Peyer's patch (tissue), 4 donors: ENCODE data around the gene SLC4A1AP. TPM values are rescaled to one million over a fixed set of nuclear protein-coding genes. Genes with fewer than 3 reads are reported as not detected.
A peak's percentile ranks its signal among the peaks of the same experiment; 100 is the strongest.
"Not testable (repeated sequence)": the region's sequence is repeated elsewhere in the genome, so short reads cannot be mapped to it uniquely, and the experiment has no call there.

Source experiments
- DNase-seq, 3 donors: peaks; one replicate each; pipeline ENCODE4 v3.0.0-alpha.2; 2017 to 2019
- H3K27ac ChIP-seq, 4 donors: fragments of 200-600 bp; sonication (generic); one replicate each; pipeline ENCODE4 v1.5.1; 2016 to 2019
- H3K27me3 ChIP-seq, 2 donors: fragments of 200-600 bp; sonication (generic); one replicate each; pipeline ENCODE4 v1.5.1; 2019
- H3K36me3 ChIP-seq, 3 donors: fragments of 200-600 bp; sonication (generic); one replicate each; pipeline ENCODE4 v1.5.1; 2016 to 2019
- H3K4me1 ChIP-seq, 4 donors: fragments of 200-600 bp; sonication (generic); one replicate each; pipeline ENCODE4 v1.5.1; 2016 to 2019
- H3K4me3 ChIP-seq, 4 donors: fragments of 200-600 bp; sonication (generic); 1 replicate in 3 of 4; 2 replicates in 1 of 4; pipeline ENCODE4 v1.5.1; 2016 to 2019; ENCODE audit warnings: mild to moderate bottlenecking in 1 of 4
- H3K9me3 ChIP-seq, 4 donors: fragments of 200-600 bp; sonication (generic); one replicate each; pipeline ENCODE4 v1.5.1; 2016 to 2019; ENCODE audit warnings: mild to moderate bottlenecking in 1 of 4
- POLR2A ChIP-seq, 2 donors: fragments of 450-650 bp; IDR thresholded peaks; one replicate each; pipeline ENCODE4 v1.5.1; 2017; ENCODE audit warnings: antibody characterized with exemption in 2 of 2, mild to moderate bottlenecking in 2 of 2, moderate library complexity in 2 of 2
- total RNA-seq, 4 donors: library from RNA; depleted of rRNA; stranded (reverse); fragments of >200 nt; gene quantifications; one replicate each; pipeline ENCODE4 v1.1.0, GENCODE V29; 2016
- TF ChIP-seq, protein P1 (sequence below), 6 experiments: fragments of 450-650 bp in 4 of 6; fragments of 200-600 bp in 2 of 6; sonication (generic) in 1 of 6; IDR thresholded peaks; one replicate each; pipeline ENCODE4 v1.5.1; 2017 to 2019; ENCODE audit warnings: antibody characterized with exemption in 6 of 6, mild to moderate bottlenecking in 3 of 6, moderate library complexity in 1 of 6

Gene SLC4A1AP
- total RNA-seq, 4 donors from 2014 or later = 18.6 to 47.0 (median 21.9) TPM

DNA sequence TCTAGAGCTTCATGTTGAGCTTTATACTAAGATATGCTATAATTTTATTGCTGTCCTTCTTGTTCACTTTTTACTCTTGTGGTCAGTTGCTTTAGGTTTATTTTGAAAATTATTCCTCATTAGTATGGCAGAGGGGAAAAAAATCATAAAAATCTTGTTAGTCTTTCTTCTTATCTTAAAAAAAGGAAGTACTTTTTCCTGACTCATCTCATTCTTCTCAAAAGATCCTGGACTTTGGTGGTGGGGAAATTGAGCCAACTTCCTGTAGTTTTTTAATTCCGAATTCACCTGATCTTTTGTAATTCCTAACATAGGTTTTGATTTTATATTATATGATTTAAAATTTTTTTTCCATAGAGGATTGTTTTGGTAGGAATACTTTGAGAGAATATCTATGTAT, 3.8 kb downstream of the SLC4A1AP start:
- H3K4me3 ChIP-seq = no peak overlapping the region
- H3K4me1 ChIP-seq = peaks cover 0 to 19% (median 8%) of the 10 kb centered on the region in 4 donors
- TF ChIP-seq, protein P1, sequence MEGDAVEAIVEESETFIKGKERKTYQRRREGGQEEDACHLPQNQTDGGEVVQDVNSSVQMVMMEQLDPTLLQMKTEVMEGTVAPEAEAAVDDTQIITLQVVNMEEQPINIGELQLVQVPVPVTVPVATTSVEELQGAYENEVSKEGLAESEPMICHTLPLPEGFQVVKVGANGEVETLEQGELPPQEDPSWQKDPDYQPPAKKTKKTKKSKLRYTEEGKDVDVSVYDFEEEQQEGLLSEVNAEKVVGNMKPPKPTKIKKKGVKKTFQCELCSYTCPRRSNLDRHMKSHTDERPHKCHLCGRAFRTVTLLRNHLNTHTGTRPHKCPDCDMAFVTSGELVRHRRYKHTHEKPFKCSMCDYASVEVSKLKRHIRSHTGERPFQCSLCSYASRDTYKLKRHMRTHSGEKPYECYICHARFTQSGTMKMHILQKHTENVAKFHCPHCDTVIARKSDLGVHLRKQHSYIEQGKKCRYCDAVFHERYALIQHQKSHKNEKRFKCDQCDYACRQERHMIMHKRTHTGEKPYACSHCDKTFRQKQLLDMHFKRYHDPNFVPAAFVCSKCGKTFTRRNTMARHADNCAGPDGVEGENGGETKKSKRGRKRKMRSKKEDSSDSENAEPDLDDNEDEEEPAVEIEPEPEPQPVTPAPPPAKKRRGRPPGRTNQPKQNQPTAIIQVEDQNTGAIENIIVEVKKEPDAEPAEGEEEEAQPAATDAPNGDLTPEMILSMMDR (IDR thresholded peaks at IDR 0.05) = no peak
- no peak for TF ChIP-seq POLR2A (IDR thresholded peaks at IDR 0.05)
- no peaks in the 10 kb centered on the region for H3K27me3 ChIP-seq
- peaks cover 0 to 47% (median 5%) of the 10 kb centered on the region in 3 donors for H3K36me3 ChIP-seq
- H3K9me3 ChIP-seq = no peaks in the 10 kb centered on the region
- DNase-seq = no peak
- no peak overlapping the region for H3K27ac ChIP-seq

DNA sequence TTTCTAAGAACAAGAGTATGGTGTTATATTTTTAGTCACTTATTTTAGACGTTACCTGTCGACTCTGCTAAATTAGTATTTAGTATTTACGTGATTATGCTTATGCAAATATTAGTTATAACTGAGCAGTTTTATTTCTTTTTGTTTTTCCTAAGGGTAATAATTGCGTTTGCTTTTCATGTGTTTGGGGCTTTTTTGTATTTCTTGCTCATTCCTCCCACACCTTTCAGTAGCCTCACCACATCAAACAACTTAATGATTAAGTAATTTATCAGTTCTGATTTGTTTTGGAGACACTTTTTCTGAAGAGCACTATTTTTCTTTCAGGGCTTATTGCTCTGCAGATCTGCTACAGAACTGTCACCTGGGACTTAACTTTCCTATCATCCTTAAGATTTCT, 7.5 kb downstream of the SLC4A1AP start:
- no peak for TF ChIP-seq POLR2A (IDR thresholded peaks at IDR 0.05)
- TF ChIP-seq, protein P1 (IDR thresholded peaks at IDR 0.05) = no peak
- peaks cover 0 to 79% (median 5%) of the 10 kb centered on the region in 3 donors for H3K36me3 ChIP-seq

DNA sequence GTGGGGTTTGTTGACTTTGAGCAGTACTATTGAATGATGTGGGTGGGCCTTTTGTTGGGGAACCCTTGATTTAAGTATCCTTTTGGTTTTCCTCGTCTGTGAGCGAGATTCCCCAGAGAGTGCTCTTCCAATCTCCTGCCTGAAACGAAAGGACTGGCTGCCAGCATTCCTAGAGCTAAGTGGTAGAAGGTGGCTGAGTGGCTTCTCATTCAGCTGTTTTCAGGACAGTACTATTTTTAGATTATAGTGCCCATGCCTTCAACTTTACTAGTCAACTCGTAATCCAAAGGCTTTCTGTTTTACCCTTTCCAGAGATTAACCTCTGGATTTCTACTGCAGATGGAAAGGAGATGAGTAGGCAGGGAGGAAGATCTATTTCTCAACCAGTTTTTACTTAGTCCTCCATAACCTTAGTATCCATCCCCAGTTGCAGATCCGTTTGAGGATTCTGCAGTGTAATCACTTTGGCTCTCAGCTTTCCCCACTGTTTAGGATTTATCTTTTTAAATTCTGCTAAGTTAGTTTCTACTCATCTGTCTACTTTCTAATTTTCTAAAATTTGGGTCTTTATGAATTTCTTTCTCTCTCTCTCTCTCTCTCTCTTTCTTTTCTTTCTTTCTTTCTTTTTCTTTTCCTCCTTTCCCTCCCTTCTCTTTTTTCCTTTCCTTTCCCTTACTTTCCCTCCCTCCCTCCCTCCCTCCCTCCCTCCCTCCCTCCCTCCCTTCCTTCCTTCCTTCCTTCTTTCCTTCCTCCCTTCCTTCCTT, 9.2 kb downstream of the SLC4A1AP start:
- TF ChIP-seq, protein P1 (IDR thresholded peaks at IDR 0.05) = no peak
- TF ChIP-seq POLR2A (IDR thresholded peaks at IDR 0.05) = no peak
- Histone ChIP-seq H3K36me3 (peaks cover 0 to 86% (median 5%) of the 10 kb centered on the region in 3 donors), H3K27me3 (no peaks in the 10 kb centered on the region), H3K27ac (no peak overlapping the region), H3K4me3 (no peak overlapping the region), H3K4me1 (no peaks in the 10 kb centered on the region), H3K9me3 (no peaks in the 10 kb centered on the region)
- DNase-seq = no peak

More for the DNA sequence above, 7.5 kb downstream of the SLC4A1AP start:
- no peak for DNase-seq
- Histone ChIP-seq H3K9me3 (no peaks in the 10 kb centered on the region), H3K4me1 (no peaks in the 10 kb centered on the region), H3K27ac (no peak overlapping the region), H3K4me3 (no peak overlapping the region), H3K27me3 (no peaks in the 10 kb centered on the region)

DNA sequence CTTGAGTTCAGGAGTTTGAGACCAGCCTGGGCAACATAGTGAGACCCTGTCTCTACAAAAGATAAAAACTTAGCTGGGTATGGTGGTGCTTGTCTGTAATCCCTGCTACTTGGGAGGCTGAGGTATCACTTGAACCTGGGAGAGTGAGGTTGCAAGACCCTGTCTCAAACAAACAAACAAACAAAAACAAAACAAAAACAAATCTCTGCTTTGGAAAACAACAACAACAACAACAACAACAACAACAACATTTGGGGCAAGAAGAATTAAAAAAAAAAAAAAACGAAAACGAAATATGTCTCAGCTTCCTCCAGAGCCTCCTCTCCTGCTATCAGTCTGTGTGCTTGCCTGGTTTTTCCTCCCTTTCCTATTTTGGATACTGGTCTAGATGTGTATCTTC, 16.9 kb downstream of the SLC4A1AP start:
- Histone ChIP-seq H3K9me3 (no peaks in the 10 kb centered on the region), H3K4me1 (peaks cover 0 to 15% (median 0%) of the 10 kb centered on the region in 4 donors), H3K36me3 (peaks cover 0 to 58% (median 0%) of the 10 kb centered on the region in 3 donors), H3K27ac (no peak overlapping the region), H3K4me3 (no peak overlapping the region), H3K27me3 (no peaks in the 10 kb centered on the region)
- TF ChIP-seq, protein P1 (IDR thresholded peaks at IDR 0.05) = no peak
- no peak for TF ChIP-seq POLR2A (IDR thresholded peaks at IDR 0.05)
- no peak for DNase-seq

DNA sequence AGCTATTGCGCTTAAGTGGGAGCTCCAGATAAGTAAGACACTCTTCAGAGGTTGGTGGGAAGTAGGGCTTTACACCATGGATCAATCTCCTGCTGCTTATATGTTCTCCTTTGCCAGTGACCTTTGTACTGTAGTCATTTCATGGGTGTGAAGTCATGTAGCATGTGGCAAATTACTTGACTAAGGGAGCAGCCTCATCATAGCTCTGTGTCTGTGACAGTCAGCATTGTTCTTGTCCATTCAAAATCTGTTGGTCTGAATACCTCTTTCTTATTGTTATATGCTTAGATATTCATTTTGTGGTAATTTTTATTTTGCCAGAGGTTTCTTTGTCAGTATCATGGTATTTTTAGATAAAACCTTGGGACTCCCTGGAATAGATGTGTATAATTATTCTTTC, 18.2 kb downstream of the SLC4A1AP start:
- H3K4me3 ChIP-seq = no peak overlapping the region
- no peaks in the 10 kb centered on the region for H3K27me3 ChIP-seq
- H3K9me3 ChIP-seq = no peaks in the 10 kb centered on the region
- no peak overlapping the region for H3K27ac ChIP-seq
- DNase-seq = peak in 1 of 3 donors; percentile 67
- H3K36me3 ChIP-seq = peaks cover 0 to 58% (median 0%) of the 10 kb centered on the region in 3 donors
- H3K4me1 ChIP-seq = peaks cover 0 to 15% (median 0%) of the 10 kb centered on the region in 4 donors
- no peak for TF ChIP-seq POLR2A (IDR thresholded peaks at IDR 0.05)
- TF ChIP-seq, protein P1 (IDR thresholded peaks at IDR 0.05) = no peak

DNA sequence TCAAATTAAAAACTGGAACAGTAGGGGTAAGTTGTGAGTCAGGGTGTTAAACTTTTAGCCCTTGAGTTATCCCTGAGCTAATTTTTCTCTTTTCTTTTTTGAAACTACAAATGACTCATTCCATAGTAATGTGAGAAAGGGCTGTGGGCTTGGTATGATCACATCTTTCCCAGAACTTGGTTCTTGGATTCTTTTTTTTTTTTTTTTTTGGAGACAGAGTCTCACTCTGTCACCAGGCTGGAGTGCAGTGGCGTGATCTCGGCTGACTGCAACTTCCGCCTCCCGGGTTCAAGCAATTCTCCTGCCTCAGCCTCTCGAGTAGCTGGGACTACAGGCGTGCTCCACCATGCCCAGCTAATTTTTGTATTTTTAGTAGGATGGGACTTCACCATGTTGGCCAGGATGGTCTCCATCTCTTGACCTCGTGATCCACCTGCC, 18.7 kb downstream of the SLC4A1AP start:
- H3K27ac ChIP-seq, H3K27me3 ChIP-seq, H3K9me3 ChIP-seq, DNase-seq, H3K4me3 ChIP-seq: not testable (repeated sequence)
- peaks cover 0 to 15% (median 0%) of the 10 kb centered on the region in 4 donors for H3K4me1 ChIP-seq
- H3K36me3 ChIP-seq = peaks cover 0 to 58% (median 0%) of the 10 kb centered on the region in 3 donors
